Sigmoid colon (tissue), 4 donors: Measurements from ENCODE around the gene OR1A1.
"Not testable (repeated sequence)": the region's sequence is repeated elsewhere in the genome, so short reads cannot be mapped to it uniquely, and the experiment has no call there.

Experiments
- CTCF ChIP-seq, 4 experiments: fragments of 450-650 bp in 3 of 4; fragments of 200-600 bp in 1 of 4; IDR thresholded peaks; one replicate each; pipeline ENCODE4 v1.5.1; 2016 to 2019; ENCODE audit warnings: antibody characterized with exemption in 4 of 4, mild to moderate bottlenecking in 3 of 4, moderate library complexity in 2 of 4
- POLR2A ChIP-seq, 2 donors: fragments of 450-650 bp; IDR thresholded peaks; one replicate each; pipeline ENCODE4 v1.6.1; 2016; ENCODE audit warnings: antibody characterized with exemption in 2 of 2, mild to moderate bottlenecking in 2 of 2, moderate library complexity in 2 of 2
- POLR2AphosphoS5 ChIP-seq, 4 donors: sonication (generic); formaldehyde crosslinking; IDR thresholded peaks; one replicate each; pipeline ENCODE4 v1.6.1; 2017; ENCODE audit warnings: antibody characterized with exemption in 4 of 4

- TF ChIP-seq POLR2AphosphoS5, CTCF, POLR2A (IDR thresholded peaks at IDR 0.05): not testable (repeated sequence)
These were observed 31.2 kb downstream of the OR1A1 start for GRCh38 chr17:3238685-3239084.
